Measurements from ENCODE around the gene TRIO.

TRIO gene

GRCh38 chr5:14122089-14122488, 21.1 kb upstream of the TRIO start:
- H3K4me3 ChIP-seq (ENCODE audit: low read depth, low read length): no peak overlapping the region
- DNase-seq (ENCODE audit: low read depth): no peak
- no peak for TF ChIP-seq CTCF (conservative IDR thresholded peaks at IDR 0.05; ENCODE audit: low read depth, low read length)

GRCh38 chr5:14123551-14123950, 19.6 kb upstream of the TRIO start:
- H3K4me3 ChIP-seq (ENCODE audit: low read depth, low read length): no peak overlapping the region
- TF ChIP-seq CTCF (conservative IDR thresholded peaks at IDR 0.05; ENCODE audit: low read depth, low read length): no peak
- no peak for DNase-seq (ENCODE audit: low read depth)

- no peak overlapping the region for H3K4me3 ChIP-seq (ENCODE audit: low read depth, low read length)
- no peak for DNase-seq (ENCODE audit: low read depth)
- TF ChIP-seq CTCF (conservative IDR thresholded peaks at IDR 0.05; ENCODE audit: low read depth, low read length): no peak
Observed at GRCh38 chr5:14123974-14124482, 19.1 kb upstream of the TRIO start.

GRCh38 chr5:14125262-14125661, 17.9 kb upstream of the TRIO start:
- no peak overlapping the region for H3K4me3 ChIP-seq (ENCODE audit: low read depth, low read length)
- TF ChIP-seq CTCF (conservative IDR thresholded peaks at IDR 0.05; ENCODE audit: low read depth, low read length): no peak
- DNase-seq (ENCODE audit: low read depth): no peak

GRCh38 chr5:14127587-14127986, 15.6 kb upstream of the TRIO start:
- no peak overlapping the region for H3K4me3 ChIP-seq (ENCODE audit: low read depth, low read length)
- no peak for TF ChIP-seq CTCF (conservative IDR thresholded peaks at IDR 0.05; ENCODE audit: low read depth, low read length)
- no peak for DNase-seq (ENCODE audit: low read depth)

GRCh38 chr5:14128079-14128478, 15.1 kb upstream of the TRIO start:
- no peak overlapping the region for H3K4me3 ChIP-seq (ENCODE audit: low read depth, low read length)
- no peak for DNase-seq (ENCODE audit: low read depth)
- no peak for TF ChIP-seq CTCF (conservative IDR thresholded peaks at IDR 0.05; ENCODE audit: low read depth, low read length)

- H3K4me3 ChIP-seq (ENCODE audit: low read depth, low read length): no peak overlapping the region
- no peak for DNase-seq (ENCODE audit: low read depth)
- no peak for TF ChIP-seq CTCF (conservative IDR thresholded peaks at IDR 0.05; ENCODE audit: low read depth, low read length)
Observed at GRCh38 chr5:14129123-14129522, 14.0 kb upstream of the TRIO start.

All from choroid plexus epithelial cell (primary cell).